Stimulated activated CD8-positive, alpha-beta memory T cell treated with anti-CD3 and anti-CD28 coated beads, Interleukin-7, amount 100 ng/mL, for 24 hours (primary cell): ENCODE data around the gene LY86.
"Not testable (repeated sequence)": the region's sequence is repeated elsewhere in the genome, so short reads cannot be mapped to it uniquely, and the experiment has no call there.

Experiments
- DNase-seq: peaks from one replicate; pipeline ENCODE4 v3.0.0-alpha.2; 2020; ENCODE audit warnings: low read depth

The LY86 gene

DNA sequence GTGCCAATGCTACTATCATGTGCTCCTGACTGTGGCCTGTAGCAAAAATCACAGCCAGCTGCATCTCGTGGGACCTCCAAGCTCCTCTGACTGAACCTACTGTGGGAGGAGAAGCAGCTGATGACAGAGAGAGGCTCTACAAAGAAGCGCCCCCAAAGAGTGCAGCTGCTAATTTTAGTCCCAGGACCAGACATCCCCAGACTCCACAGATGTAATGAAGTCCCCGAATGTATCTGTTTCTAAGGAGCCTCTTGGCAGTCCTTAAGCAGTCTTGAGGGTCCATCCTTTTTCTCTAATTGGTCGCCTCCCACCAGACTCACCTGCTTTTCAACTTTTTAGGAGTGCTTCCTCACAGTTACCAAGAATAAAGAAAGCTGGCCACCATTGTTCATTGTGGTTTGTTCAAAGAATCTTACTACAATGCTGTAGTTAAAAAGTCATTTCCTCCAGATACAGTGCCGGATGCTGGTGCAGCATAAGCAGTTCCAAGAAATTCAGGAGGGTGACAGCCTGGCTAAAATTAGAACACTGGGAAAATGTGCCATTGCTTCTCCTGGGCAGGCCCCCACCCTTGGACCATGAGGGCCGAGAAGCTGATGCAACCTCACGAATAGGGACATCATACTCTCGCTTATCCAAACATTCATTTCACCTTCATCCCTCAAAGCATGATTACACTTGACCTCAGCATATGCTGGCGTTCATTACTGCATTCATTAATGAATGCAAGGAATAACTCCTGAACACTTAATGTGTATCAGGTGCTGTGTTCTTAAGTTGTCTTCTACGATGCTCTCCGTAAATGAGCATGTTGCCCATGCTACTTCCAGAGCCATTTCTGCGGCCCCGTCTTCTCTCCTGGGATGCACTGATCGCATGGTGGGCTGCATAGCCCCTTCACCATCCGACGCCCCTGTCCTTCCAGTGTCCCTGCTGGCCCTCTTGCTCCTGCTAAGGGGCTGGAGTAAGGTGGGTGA is 66.4 kb downstream of the LY86 start:
- no peak for DNase-seq

DNA sequence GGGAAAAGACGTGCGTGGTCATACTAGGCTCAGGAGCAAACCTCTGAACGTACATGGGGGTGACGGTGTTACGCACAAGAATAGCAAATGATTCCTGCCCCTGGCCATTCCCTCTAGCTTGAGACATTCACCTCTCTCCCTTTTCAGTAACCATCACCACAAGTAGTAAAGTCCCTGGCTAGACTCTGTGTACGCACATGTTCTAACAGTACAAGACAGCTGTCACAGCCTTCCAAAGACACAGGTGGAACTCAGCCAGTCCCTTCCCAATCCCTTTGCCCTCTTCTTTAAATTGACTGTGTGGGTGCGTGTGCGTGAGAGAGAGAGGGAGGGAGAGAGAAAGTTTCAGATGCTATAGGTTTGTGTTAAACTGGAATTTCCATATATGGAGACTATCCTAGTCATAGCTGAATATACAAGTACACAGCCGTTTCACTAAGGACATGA is 67.3 kb downstream of the LY86 start:
- no peak for DNase-seq

GRCh38 chr6:6656287-6656686 is 67.8 kb downstream of the LY86 start:
- DNase-seq: no peak

GRCh38 chr6:6657085-6657819 is 68.7 kb downstream of the LY86 start:
- no peak for DNase-seq

DNA sequence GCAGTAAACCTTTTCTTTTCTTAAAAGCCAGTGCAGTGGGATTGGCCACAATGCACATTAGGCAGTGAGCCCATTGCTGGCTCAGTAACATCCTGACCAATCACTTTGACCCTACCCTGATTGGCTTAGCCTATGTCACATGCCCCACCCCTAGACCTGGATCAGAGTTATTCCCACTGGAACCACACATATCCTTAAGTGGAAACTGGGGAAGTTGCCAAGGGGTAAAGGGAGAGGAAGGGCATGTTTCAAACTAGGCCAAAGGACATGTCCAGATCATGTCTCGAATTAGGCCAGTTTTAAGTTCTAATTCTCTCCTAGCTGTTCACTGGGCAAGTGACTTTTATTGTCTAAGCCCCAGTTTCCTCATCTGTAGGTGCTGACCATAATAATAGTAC is 69.3 kb downstream of the LY86 start:
- DNase-seq: no peak

GRCh38 chr6:6659600-6660327 is 71.2 kb downstream of the LY86 start:
- DNase-seq: no peak

DNA sequence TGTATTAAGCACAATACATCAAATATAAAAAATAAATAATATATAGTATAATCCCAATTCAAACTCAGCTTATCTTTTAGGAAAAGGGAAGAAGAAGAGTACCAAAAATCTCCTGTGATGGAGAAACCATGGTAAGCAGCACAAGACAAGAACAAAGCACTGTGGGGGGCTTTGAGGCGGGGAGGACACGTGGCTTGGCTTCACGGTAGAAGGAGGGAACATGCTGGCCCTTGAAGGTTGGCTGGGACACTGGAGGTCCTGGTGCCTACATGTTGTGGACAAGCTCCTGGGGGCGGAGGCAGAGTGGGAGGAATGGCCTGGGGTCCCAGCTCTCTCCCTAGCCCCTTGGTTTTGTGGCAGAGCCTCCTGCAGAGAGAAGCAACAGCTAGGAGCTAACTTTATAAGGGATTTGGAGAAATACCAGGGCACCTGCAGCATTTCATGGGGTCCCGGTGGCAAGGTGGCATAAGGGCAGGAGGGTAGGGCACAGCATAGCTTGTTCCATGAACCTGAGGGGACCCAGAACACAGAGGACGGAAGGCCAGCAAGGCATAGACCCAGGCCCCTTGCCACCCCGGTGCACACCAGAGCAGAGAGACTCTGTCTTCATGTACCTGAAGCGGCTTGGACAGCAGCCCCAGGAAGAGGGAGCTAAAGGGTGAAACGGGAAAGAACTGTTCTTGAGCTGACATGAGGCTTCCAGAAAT is 72.0 kb downstream of the LY86 start:
- DNase-seq: no peak

DNA sequence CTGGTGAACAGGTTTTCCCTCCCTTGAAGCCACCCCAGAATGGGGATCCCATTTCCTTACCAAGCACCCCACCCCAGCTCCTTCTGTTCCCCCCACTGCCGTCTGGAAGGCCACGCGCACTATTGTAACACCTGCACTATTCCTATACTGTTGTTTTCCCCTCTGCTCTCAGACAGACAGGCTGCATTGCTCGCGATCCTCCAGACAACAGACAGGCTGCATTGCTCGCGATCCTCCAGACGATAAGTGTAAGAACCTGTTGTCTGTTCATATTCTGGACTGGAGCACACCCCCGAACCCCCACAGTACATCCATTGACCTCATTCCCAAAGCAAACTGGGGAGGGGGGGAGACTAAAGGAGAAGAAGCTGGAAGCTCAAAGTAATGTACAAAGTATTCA is 72.7 kb downstream of the LY86 start:
- DNase-seq: no peak

DNA sequence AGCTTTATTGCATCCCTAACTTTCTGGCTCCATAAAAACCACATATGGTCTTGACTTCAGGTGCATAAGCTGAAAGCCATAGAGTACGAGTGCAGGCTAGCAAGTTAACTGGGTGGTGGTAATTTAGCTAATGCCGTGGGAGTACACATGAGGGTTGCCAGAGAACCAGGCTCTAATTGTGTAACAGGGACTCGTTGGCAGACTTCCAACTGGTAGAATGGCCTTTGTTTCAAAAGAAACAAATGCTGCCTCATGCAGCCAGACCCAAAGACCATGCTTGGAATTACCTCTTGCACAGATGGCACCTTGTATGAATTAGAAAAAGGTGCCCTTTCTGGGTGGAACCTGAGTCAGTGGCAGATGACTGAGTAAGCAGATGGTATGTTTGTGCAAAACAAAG is 73.2 kb downstream of the LY86 start:
- no peak for DNase-seq

- DNase-seq: no peak
These were observed 75.1 kb downstream of the LY86 start for GRCh38 chr6:6663421-6664135.

- DNase-seq: no peak
These were observed 77.2 kb downstream of the LY86 start for GRCh38 chr6:6665555-6666243.

DNA sequence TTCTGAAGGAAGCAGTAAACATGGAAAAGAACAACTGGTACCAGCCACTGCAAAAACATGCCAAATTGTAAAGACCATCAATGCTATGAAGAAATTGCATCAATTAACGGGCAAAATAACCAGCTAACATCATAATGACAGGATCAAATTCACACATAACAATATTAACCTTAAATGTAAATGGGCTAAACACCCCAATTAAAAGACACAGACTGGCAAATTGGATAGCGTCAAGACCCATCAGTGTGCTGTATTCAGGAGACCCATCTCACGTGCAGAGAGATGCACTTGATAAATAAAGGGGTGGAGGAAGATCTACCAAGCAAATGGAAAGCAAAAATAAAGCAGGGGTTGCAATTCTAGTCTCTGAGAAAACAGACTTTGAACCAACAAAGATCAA is 81.6 kb downstream of the LY86 start:
- not testable (repeated sequence) for DNase-seq

GRCh38 chr6:6674872-6675271 is 86.4 kb downstream of the LY86 start:
- DNase-seq: no peak

- peak; percentile 65 for DNase-seq
These were observed 88.5 kb downstream of the LY86 start for GRCh38 chr6:6676910-6677441.

- no peak for DNase-seq
These were observed 89.7 kb downstream of the LY86 start for GRCh38 chr6:6678185-6678671.

DNA sequence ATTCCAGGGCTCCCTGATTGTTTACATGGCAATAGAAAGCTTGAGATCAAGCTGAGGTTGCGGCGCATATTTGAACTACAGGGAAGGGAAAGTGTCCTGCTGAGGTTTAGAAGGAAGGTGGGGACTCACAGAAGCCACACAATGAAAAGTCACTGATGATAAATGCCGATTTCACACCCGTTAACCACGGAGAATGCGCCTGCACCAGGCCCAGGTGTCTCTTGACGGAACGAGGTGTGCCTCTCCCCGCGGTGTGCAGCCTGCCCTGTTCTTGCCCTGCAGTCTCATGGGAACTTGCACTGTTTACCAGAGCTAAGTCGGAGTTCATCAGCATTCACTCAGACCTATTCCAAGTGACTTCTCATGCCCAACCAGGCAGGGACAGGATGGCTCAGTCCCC is 90.3 kb downstream of the LY86 start:
- no peak for DNase-seq

DNA sequence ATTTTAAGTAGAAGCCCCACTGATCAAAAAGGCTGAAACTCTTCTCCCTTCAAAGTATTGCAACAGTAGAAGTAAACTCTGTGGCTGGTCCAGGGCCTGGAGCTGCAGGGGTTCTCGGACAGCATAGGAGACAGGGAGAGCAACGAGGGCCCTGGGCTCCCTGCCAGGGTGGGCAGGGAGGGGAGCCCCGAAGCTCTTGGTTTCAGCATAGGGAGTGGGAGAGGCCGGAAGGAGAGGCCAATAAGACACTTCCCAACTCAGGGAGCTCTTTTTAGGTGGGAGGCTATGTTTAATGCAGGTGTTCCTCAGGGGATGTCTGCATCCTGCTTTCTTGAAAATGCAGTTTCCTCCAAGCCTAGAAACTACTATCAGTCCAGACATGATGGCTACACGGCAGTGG is 91.1 kb downstream of the LY86 start:
- no peak for DNase-seq

DNA sequence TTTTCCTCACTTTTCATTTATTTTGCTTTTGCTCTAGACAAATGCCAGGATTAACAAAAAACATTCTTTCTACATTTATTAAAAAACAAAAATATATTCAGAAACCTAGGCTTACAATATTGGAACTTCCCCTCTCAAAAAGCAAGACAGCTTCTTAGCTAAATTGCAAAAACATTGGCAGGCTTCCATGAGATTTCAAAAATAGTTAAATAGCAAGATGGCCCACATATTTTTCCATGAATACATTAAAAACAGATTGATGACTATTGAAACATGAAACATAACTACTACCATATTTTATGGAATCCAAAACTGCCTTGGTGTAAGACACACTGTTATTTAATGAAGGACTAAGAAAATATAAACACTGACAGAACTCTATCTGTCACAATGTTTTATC is 92.0 kb downstream of the LY86 start:
- DNase-seq: no peak

DNA sequence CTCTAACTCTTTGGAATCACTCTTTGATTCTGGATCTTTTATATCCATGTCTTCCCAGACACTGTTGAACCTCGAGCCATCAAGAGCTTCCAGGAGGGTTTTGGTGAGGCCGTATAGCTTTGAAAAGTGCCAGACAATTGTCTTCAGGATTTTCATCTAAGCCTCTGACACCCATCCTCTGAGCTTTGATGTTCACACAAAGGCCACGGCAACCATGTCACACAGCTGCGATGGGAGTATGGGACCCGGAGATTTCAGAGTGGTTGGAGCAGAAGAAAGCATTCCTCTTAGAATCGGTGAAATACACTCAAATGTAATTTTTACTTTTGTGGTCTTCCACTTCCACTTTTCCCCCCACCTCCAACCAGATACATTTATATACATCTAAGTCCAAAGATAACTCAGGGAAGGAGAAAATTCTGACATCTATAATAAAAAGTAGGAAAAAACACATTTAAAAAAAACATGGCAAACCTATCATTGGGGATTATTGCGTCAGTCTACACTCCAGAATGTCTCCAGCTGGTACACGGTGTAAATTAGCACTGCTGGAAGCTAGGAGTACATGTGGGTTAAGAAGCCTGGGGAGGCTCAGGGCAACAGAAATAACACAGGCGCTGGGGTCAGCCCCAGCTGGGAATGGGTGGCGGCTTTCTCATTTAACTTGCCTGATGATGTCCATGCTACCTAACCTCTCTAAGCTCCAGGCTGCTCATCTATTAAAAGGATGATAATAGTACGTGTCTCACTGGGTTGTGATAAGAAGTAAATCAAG is 92.7 kb downstream of the LY86 start:
- no peak for DNase-seq
